Tibial nerve (tissue), 4 donors: Measurements from ENCODE around the gene SDHAF1.

ENCODE experiments used
- EP300 ChIP-seq, 2 donors: sonication (generic); formaldehyde crosslinking; IDR thresholded peaks; one replicate each; pipeline ENCODE4 v1.6.1; 2017; ENCODE audit warnings: antibody characterized with exemption in 2 of 2, mild to moderate bottlenecking in 1 of 2
- POLR2A ChIP-seq, 2 donors: fragments of 450-650 bp; IDR thresholded peaks; one replicate each; pipeline ENCODE4 v1.6.1; 2017; ENCODE audit warnings: antibody characterized with exemption in 2 of 2, mild to moderate bottlenecking in 2 of 2, moderate library complexity in 2 of 2
- TF ChIP-seq, protein P1 (sequence below), 5 experiments: fragments of 200-600 bp in 3 of 5; fragments of 450-650 bp in 2 of 5; sonication (generic) in 3 of 5; IDR thresholded peaks; one replicate each; pipeline ENCODE4 v1.5.1; 2016 to 2019; ENCODE audit warnings: antibody characterized with exemption in 5 of 5, mild to moderate bottlenecking in 3 of 5, moderate library complexity in 2 of 5

DNA sequence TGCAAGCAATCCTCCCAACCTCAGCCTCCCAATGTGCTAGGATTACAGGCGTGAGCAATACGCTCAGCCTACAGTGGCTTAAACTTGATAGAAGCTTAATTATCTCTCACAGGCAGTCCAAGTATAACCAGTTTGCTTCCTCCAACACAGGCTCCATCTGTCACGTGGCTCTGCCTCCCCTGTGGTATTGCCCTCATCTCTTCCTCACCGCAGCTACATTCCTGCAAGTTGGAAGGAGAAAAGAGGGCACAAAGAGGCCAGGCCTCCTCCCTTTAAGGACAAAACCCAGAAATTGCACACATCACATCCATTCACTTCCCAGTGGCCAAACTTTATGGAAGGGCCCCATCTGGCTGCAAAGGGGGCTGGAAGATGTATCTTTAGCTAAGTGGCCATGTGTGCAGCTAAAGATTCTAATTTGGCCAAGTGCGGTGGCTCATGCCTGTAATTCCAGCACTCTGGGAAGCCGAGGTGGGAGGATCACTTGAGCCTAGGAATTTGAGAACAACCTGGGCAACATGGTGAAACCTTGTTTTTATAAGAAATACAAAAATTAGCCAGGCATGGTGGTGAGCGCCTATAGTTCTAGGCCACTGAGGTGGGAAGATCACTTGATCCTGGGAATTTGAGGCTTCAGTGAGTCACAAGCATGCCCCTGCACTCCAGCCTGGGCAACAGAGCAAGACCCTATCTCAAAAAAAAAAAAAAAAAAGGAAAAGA lies 3.1 kb upstream of the SDHAF1 start:
- TF ChIP-seq, protein P1, sequence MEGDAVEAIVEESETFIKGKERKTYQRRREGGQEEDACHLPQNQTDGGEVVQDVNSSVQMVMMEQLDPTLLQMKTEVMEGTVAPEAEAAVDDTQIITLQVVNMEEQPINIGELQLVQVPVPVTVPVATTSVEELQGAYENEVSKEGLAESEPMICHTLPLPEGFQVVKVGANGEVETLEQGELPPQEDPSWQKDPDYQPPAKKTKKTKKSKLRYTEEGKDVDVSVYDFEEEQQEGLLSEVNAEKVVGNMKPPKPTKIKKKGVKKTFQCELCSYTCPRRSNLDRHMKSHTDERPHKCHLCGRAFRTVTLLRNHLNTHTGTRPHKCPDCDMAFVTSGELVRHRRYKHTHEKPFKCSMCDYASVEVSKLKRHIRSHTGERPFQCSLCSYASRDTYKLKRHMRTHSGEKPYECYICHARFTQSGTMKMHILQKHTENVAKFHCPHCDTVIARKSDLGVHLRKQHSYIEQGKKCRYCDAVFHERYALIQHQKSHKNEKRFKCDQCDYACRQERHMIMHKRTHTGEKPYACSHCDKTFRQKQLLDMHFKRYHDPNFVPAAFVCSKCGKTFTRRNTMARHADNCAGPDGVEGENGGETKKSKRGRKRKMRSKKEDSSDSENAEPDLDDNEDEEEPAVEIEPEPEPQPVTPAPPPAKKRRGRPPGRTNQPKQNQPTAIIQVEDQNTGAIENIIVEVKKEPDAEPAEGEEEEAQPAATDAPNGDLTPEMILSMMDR (IDR thresholded peaks at IDR 0.05), result no peak
- TF ChIP-seq POLR2A (IDR thresholded peaks at IDR 0.05) (no peak), EP300 (IDR thresholded peaks at IDR 0.05) (no peak)
